HCT116 (cell line): ENCODE results near the gene CPNE7. TPM values are rescaled to one million over a fixed set of nuclear protein-coding genes. Genes with fewer than 3 reads are reported as not detected.

Experiments used
- ATAC-seq: fragments of 200-7000 bp; cut with Tn5 transposase; 2 replicates; pipeline ENCODE4 v1.9.1; 2020; ENCODE audit warnings: mild to moderate bottlenecking, moderate library complexity
- BruUV-seq: library from RNA; stranded (reverse); fragments of 400-500 nt; replicated peaks from 2 replicates; lab custom pipeline; 2021; lab: Mats Ljungman, UMichigan
- CTCF ChIA-PET: fragments of 300-600 bp; sonication (Branson Sonifier 250); formaldehyde crosslinking; loops from one replicate; lab custom pipeline; 2021; ENCODE audit warnings: antibody characterized with exemption; lab: Charles Lee
- POLR2A ChIA-PET: fragments of 300-600, 350-600 bp; sonication (Branson Sonifier 250); formaldehyde crosslinking; loops from one replicate; lab custom pipeline; 2021; ENCODE audit warnings: antibody characterized with exemption; lab: Charles Lee
- RAD21 ChIA-PET, 2 experiments: fragments of 300-600 bp; sonication (Branson Sonifier 250); formaldehyde crosslinking; loops; one replicate each; lab custom pipeline; 2023; ENCODE audit warnings: low total read pairs in 2 of 2; ENCODE audit not compliant: uncharacterized antibody in 2 of 2, unreplicated experiment in 2 of 2, low non-redundant PET in 1 of 2; lab: Charles Lee
- DNase-seq: peaks from one replicate; pipeline ENCODE4 v3.0.0-alpha.2; 2010; ENCODE audit warnings: low read depth, low spot score
- H2AFZ ChIP-seq: fragments of 200-600 bp; shearing (Covaris generic), sonication (generic); 2 replicates; pipeline ENCODE4 v1.6.1; 2017; ENCODE audit warnings: low read depth, mixed run types, mixed read lengths, antibody characterized with exemption, low read length; ENCODE audit not compliant: poor library complexity, severe bottlenecking
- H3K27ac ChIP-seq: 2 replicates; pipeline ENCODE4 v1.5.1; 2012; ENCODE audit warnings: low read depth, low read length
- H3K27me3 ChIP-seq: fragments of 200-600 bp; sonication (generic); 2 replicates; pipeline ENCODE4 v1.6.1; 2016; ENCODE audit warnings: mixed run types, low read length, mixed read lengths; ENCODE audit not compliant: insufficient read depth
- H3K36me3 ChIP-seq, 2 experiments: fragments of 200-500 bp in 1 of 2; fragments of 200-600 bp in 1 of 2; sonication (Bioruptor generic) in 1 of 2; sonication (generic) in 1 of 2; 2 replicates each; pipeline versions ENCODE4 v1.5.1 to v1.6.1; 2014 to 2016; ENCODE audit warnings: low read length in 2 of 2, inconsistent platforms in 1 of 2, mixed read lengths in 1 of 2, mixed run types in 1 of 2; ENCODE audit not compliant: insufficient read depth in 2 of 2, control insufficient read depth in 1 of 2
- H3K4me1 ChIP-seq, 2 experiments: fragments of 200-600 bp in 1 of 2; sonication (generic) in 1 of 2; 2 replicates each; pipeline versions ENCODE4 v1.5.1 to v1.6.1; 2012 to 2017; ENCODE audit warnings: low read length in 2 of 2, inconsistent platforms in 1 of 2, mild to moderate bottlenecking in 1 of 2, mixed read lengths in 1 of 2, mixed run types in 1 of 2, moderate library complexity in 1 of 2; ENCODE audit not compliant: insufficient read depth in 2 of 2, control insufficient read depth in 1 of 2
- H3K4me2 ChIP-seq: fragments of 200-600 bp; sonication (generic); 2 replicates; pipeline ENCODE4 v1.6.1; 2017; ENCODE audit warnings: mixed run types, low read length, mixed read lengths
- H3K4me3 ChIP-seq, 2 experiments: fragments of 200-600 bp in 1 of 2; sonication (generic) in 1 of 2; replicated peaks in 1 of 2; 2 replicates each; pipeline ENCODE4 v1.5.1; 2011 to 2016; ENCODE audit warnings: low read length in 2 of 2, control low read depth in 1 of 2, low read depth in 1 of 2, mild to moderate bottlenecking in 1 of 2, mixed read lengths in 1 of 2, mixed run types in 1 of 2
- H3K79me2 ChIP-seq: fragments of 200-600 bp; sonication (generic); 2 replicates; pipeline ENCODE4 v1.6.1; 2017; ENCODE audit warnings: mild to moderate bottlenecking, mixed run types, low read length, moderate library complexity, mixed read lengths; ENCODE audit not compliant: insufficient read depth
- H3K9ac ChIP-seq: fragments of 200-600 bp; sonication (generic); 2 replicates; pipeline ENCODE4 v1.6.1; 2016; ENCODE audit warnings: low read length, mixed read lengths
- H3K9me2 ChIP-seq: fragments of 200-600 bp; sonication (generic), shearing (Covaris generic); 2 replicates; pipeline ENCODE4 v1.6.1; 2017; ENCODE audit warnings: mixed run types, mild to moderate bottlenecking, moderate library complexity; ENCODE audit not compliant: insufficient read depth
- H3K9me3 ChIP-seq, 2 experiments: fragments of 200-500 bp in 1 of 2; fragments of 200-600 bp in 1 of 2; sonication (Bioruptor generic) in 1 of 2; sonication (generic) in 1 of 2; 2 replicates each; pipeline ENCODE4 v1.6.1; 2014 to 2017; ENCODE audit warnings: low read length in 2 of 2, mixed read lengths in 2 of 2, inconsistent platforms in 1 of 2, low read depth in 1 of 2, mild to moderate bottlenecking in 1 of 2, mixed run types in 1 of 2, moderate library complexity in 1 of 2; ENCODE audit not compliant: control insufficient read depth in 1 of 2, insufficient read depth in 1 of 2
- H4K20me1 ChIP-seq: fragments of 200-600 bp; sonication (generic), shearing (Covaris generic); 2 replicates; pipeline ENCODE4 v1.6.1; 2017; ENCODE audit warnings: mixed run types, mild to moderate bottlenecking, moderate library complexity; ENCODE audit not compliant: insufficient read depth
- CEBPB ChIP-seq: IDR thresholded peaks from 2 replicates; pipeline ENCODE4 v1.6.1; 2012; ENCODE audit warnings: low read depth
- EZH2phosphoT487 ChIP-seq: fragments of 200-600 bp; IDR thresholded peaks from 2 replicates; pipeline ENCODE4 v1.6.1; 2018; ENCODE audit warnings: antibody characterized with exemption, borderline replicate concordance
- JUND ChIP-seq: IDR thresholded peaks from 2 replicates; pipeline ENCODE4 v1.6.1; 2012
- MAX ChIP-seq: IDR thresholded peaks from 2 replicates; pipeline ENCODE4 v1.6.1; 2012
- RAD21 ChIP-seq: IDR thresholded peaks from 2 replicates; pipeline ENCODE4 v1.6.1; 2012; ENCODE audit warnings: low read depth, mild to moderate bottlenecking
- YY1 ChIP-seq: IDR thresholded peaks from 2 replicates; pipeline ENCODE4 v1.6.1; 2011; ENCODE audit warnings: low read length, low read depth, moderate library complexity, mild to moderate bottlenecking; ENCODE audit not compliant: insufficient replicate concordance; ENCODE audit errors: extremely low read depth
- ZFX ChIP-seq: fragments of 450-650 bp; IDR thresholded peaks from 2 replicates; pipeline ENCODE4 v1.6.1; 2017
- intact Hi-C: fragments of 100-400 bp; cut with micrococcal nuclease; formaldehyde crosslinking; loops from 2 replicates; pipeline ENCODE4 v1.10.0; 2022
- total RNA-seq: library from RNA; stranded (reverse); gene quantifications from one replicate; pipeline ENCODE4 v1.2.1, GENCODE V29; 2021; ENCODE audit not compliant: unreplicated experiment

The CPNE7 gene
- total RNA-seq, 1 experiment from 2014 or later: 201 TPM

GRCh38 chr16:89544113-89544512 is 31.4 kb upstream of the CPNE7 start:
- Histone ChIP-seq H3K4me2 (no peak overlapping the region), H4K20me1 (no peaks in the 10 kb centered on the region), H3K9me3 (no peaks in the 10 kb centered on the region), H3K9ac (no peak overlapping the region), H3K36me3 (peaks cover 24 to 28% of the 10 kb centered on the region in 2 experiments; a peak in 3 of 4 replicates), H3K27ac (no peak overlapping the region), H3K9me2 (no peaks in the 10 kb centered on the region), H3K27me3 (no peaks in the 10 kb centered on the region), H3K79me2 (no peaks in the 10 kb centered on the region), H2AFZ (no peak overlapping the region), H3K4me1 (no peaks in the 10 kb centered on the region), H3K4me3 (no peak overlapping the region)
- no peak for ATAC-seq
- no peak for DNase-seq
- TF ChIP-seq YY1: no peak
- no peak for TF ChIP-seq ZFX
- CTCF ChIA-PET: no interaction called here
- RAD21 ChIA-PET: interaction anchor here in 1 of 2 experiments (0.6 kb wide), 1 partner anchor 366 kb away, joined by 3 read pairs; no protein-coding TSS in a partner anchor
- BruUV-seq: no TSS peak
- intact Hi-C loops: no loop called here
- POLR2A ChIA-PET: no interaction called here

GRCh38 chr16:89544713-89545043 is 30.9 kb upstream of the CPNE7 start:
- Histone ChIP-seq H4K20me1 (no peaks in the 10 kb centered on the region), H3K4me1 (no peaks in the 10 kb centered on the region), H3K9ac (no peak overlapping the region), H3K4me3 (no peak overlapping the region), H2AFZ (no peak overlapping the region), H3K9me3 (no peaks in the 10 kb centered on the region), H3K79me2 (no peaks in the 10 kb centered on the region), H3K27ac (no peak overlapping the region), H3K27me3 (no peaks in the 10 kb centered on the region), H3K4me2 (no peak overlapping the region), H3K9me2 (no peaks in the 10 kb centered on the region), H3K36me3 (peaks cover 23 to 29% of the 10 kb centered on the region in 2 experiments; a peak in 3 of 4 replicates)
- intact Hi-C loops: no loop called here
- no TSS peak for BruUV-seq
- no peak for ATAC-seq
- ChIA-PET POLR2A (no interaction called here), CTCF (no interaction called here), RAD21 (no interaction called here)
- DNase-seq: no peak
- TF ChIP-seq EZH2phosphoT487 (no peak), RAD21 (no peak), MAX (no peak), YY1 (no peak), CEBPB (no peak), JUND (no peak)
